NB4 (cell line): Measurements from ENCODE around the gene TMEM258.

Experiments used
- CTCF ChIP-seq: IDR thresholded peaks from one replicate; pipeline ENCODE4 v1.5.1; 2012; ENCODE audit warnings: low read depth, low read length
- MYC ChIP-seq: IDR thresholded peaks from 2 replicates; pipeline ENCODE4 v1.6.1; 2011; ENCODE audit warnings: low read depth, low read length

- TF ChIP-seq CTCF = no peak
- no peak for TF ChIP-seq MYC
These were observed 13.3 kb downstream of the TMEM258 start for GRCh38 chr11:61778920-61779650.
